ENCODE measurements around the gene B3GALT6.
A peak's percentile ranks its signal among the peaks of the same experiment; 100 is the strongest.
"Not testable (repeated sequence)": the region's sequence is repeated elsewhere in the genome, so short reads cannot be mapped to it uniquely, and the experiment has no call there.

B3GALT6 gene

GRCh38 chr1:1245817-1246576 lies 14.0 kb downstream of the B3GALT6 start:
- no peak for DNase-seq

- DNase-seq, result no peak
Observed at GRCh38 chr1:1246577-1247340, 14.7 kb downstream of the B3GALT6 start, which contains the start of gene C1QTNF12. TSS of gene C1QTNF12 (minus strand) at chr1:1246722. CDS start at chr1:1246690, 32 bp downstream.

GRCh38 chr1:1247341-1247913 lies 15.4 kb downstream of the B3GALT6 start:
- no peak for DNase-seq

- DNase-seq, result not testable (repeated sequence)
Observed at GRCh38 chr1:1248009-1248913, 16.2 kb downstream of the B3GALT6 start.

GRCh38 chr1:1250786-1251284 lies 18.8 kb downstream of the B3GALT6 start:
- DNase-seq, result peak; percentile 70

- no peak for DNase-seq
Observed at GRCh38 chr1:1253314-1253713, 21.3 kb downstream of the B3GALT6 start.

GRCh38 chr1:1253972-1254666 lies 22.1 kb downstream of the B3GALT6 start:
- DNase-seq, result no peak

- no peak for DNase-seq
Observed at GRCh38 chr1:1254667-1254998, 22.6 kb downstream of the B3GALT6 start.

- no peak for DNase-seq
Observed at GRCh38 chr1:1255078-1255477, 23.0 kb downstream of the B3GALT6 start.

- no peak for DNase-seq
Observed at GRCh38 chr1:1255611-1256010, 23.6 kb downstream of the B3GALT6 start.

- DNase-seq, result no peak
Observed at GRCh38 chr1:1256956-1257871, 25.2 kb downstream of the B3GALT6 start.

GRCh38 chr1:1259119-1259488 lies 27.1 kb downstream of the B3GALT6 start:
- DNase-seq, result no peak

GRCh38 chr1:1259540-1259939 lies 27.5 kb downstream of the B3GALT6 start:
- DNase-seq, result no peak

GRCh38 chr1:1259951-1260600 lies 28.0 kb downstream of the B3GALT6 start:
- DNase-seq, result no peak

- peak; percentile 13 for DNase-seq
Observed at GRCh38 chr1:1260843-1261560, 29.0 kb downstream of the B3GALT6 start.

- no peak for DNase-seq
Observed at GRCh38 chr1:1262071-1262470, 30.0 kb downstream of the B3GALT6 start.

- no peak for DNase-seq
Observed at GRCh38 chr1:1262758-1263157, 30.7 kb downstream of the B3GALT6 start.

- no peak for DNase-seq
Observed at GRCh38 chr1:1264026-1264425, 32.0 kb downstream of the B3GALT6 start.

- DNase-seq, result peak; percentile 17
Observed at GRCh38 chr1:1264868-1265272, 32.8 kb downstream of the B3GALT6 start.
